HG03066 (cell line): ENCODE results near the gene MEN1.

Experiments
- ATAC-seq: cut with Tn5 transposase; IDR thresholded peaks from one replicate; pipeline ENCODE4 v1.9.1; 2021; ENCODE audit warnings: low read depth; ENCODE audit not compliant: unreplicated experiment

MEN1 gene

GRCh38 chr11:64810271-64810890, at the start of gene MEN1:
Gene MEN1 (minus strand): TSS chr11:64810551. CDS start chr11:64810109, 442 bp downstream.
- peak; percentile 54 for ATAC-seq

- peak; percentile 75 for ATAC-seq
Measured at GRCh38 chr11:64859542-64860414, 49.4 kb upstream of the MEN1 start.

- peak; percentile 22 for ATAC-seq
Measured at GRCh38 chr11:64858467-64859263, 48.3 kb upstream of the MEN1 start.

GRCh38 chr11:64857485-64857884, 47.1 kb upstream of the MEN1 start:
- ATAC-seq = no peak

- no peak for ATAC-seq
Measured at GRCh38 chr11:64856382-64857227, 46.3 kb upstream of the MEN1 start.

- no peak for ATAC-seq
Measured at GRCh38 chr11:64855596-64856304, 45.4 kb upstream of the MEN1 start.

- no peak for ATAC-seq
Measured at GRCh38 chr11:64854534-64855502, 44.5 kb upstream of the MEN1 start.

GRCh38 chr11:64854157-64854533, 43.8 kb upstream of the MEN1 start:
- no peak for ATAC-seq

- ATAC-seq = no peak
Measured at GRCh38 chr11:64853709-64854108, 43.4 kb upstream of the MEN1 start.

- ATAC-seq = no peak
Measured at GRCh38 chr11:64852804-64853509, 42.6 kb upstream of the MEN1 start.

GRCh38 chr11:64851831-64852351, 41.5 kb upstream of the MEN1 start:
- ATAC-seq = no peak

GRCh38 chr11:64850979-64851567, 40.7 kb upstream of the MEN1 start:
- peak; percentile 69 for ATAC-seq

GRCh38 chr11:64849598-64850356, 39.4 kb upstream of the MEN1 start:
- no peak for ATAC-seq

GRCh38 chr11:64848826-64849597, 38.7 kb upstream of the MEN1 start:
- ATAC-seq = no peak

GRCh38 chr11:64848214-64848825, 38.0 kb upstream of the MEN1 start:
- ATAC-seq = no peak
